ENCODE data around the gene MAIP1.
A peak's percentile ranks its signal among the peaks of the same experiment; 100 is the strongest.
"Not testable (repeated sequence)": the region's sequence is repeated elsewhere in the genome, so short reads cannot be mapped to it uniquely, and the experiment has no call there.

MAIP1 gene

GRCh38 chr2:199955339-199956061, at the start of gene MAIP1, which contains the start of gene TYW5:
MAIP1 (plus strand) TSS chr2:199955582; CDS start chr2:199955799, 217 bp downstream.
TYW5 (minus strand) TSS chr2:199955491; CDS start chr2:199955470, 21 bp downstream.
- peak within 1 kb of the TSS; percentile 93 for H3K27ac Mint-ChIP-seq
- H3K4me3 Mint-ChIP-seq: peak within 1 kb of the TSS; percentile 99
- no peaks in the 10 kb centered on the region for H3K27me3 Mint-ChIP-seq (ENCODE audit: low read depth)
- H3K36me3 Mint-ChIP-seq (ENCODE audit: low read depth): peaks cover 24% of the 10 kb centered on the region
- no peaks in the 10 kb centered on the region for H3K9me3 Mint-ChIP-seq
- DNase-seq (ENCODE audit: low spot score): peak; percentile 77
- H3K4me1 Mint-ChIP-seq (ENCODE audit: low read depth): peaks cover 44% of the 10 kb centered on the region

GRCh38 chr2:199907008-199907714, 48.2 kb upstream of the MAIP1 start:
- Mint-ChIP-seq H3K27me3 (ENCODE audit: low read depth) (peaks cover 22% of the 10 kb centered on the region), H3K4me1 (ENCODE audit: low read depth) (peaks cover 13% of the 10 kb centered on the region), H3K27ac (no peak overlapping the region), H3K36me3 (ENCODE audit: low read depth) (peaks cover 4% of the 10 kb centered on the region), H3K4me3 (no peak overlapping the region), H3K9me3 (no peaks in the 10 kb centered on the region)
- DNase-seq (ENCODE audit: low spot score): no peak

- H3K4me3 Mint-ChIP-seq: peak overlapping the region; percentile 99
- peaks cover 20% of the 10 kb centered on the region for H3K36me3 Mint-ChIP-seq (ENCODE audit: low read depth)
- no peak for DNase-seq (ENCODE audit: low spot score)
- H3K27me3 Mint-ChIP-seq (ENCODE audit: low read depth): peaks cover 5% of the 10 kb centered on the region
- H3K4me1 Mint-ChIP-seq (ENCODE audit: low read depth): peaks cover 31% of the 10 kb centered on the region
- peak overlapping the region; percentile 96 for H3K27ac Mint-ChIP-seq
- no peaks in the 10 kb centered on the region for H3K9me3 Mint-ChIP-seq
Measured at GRCh38 chr2:199910338-199911051, 44.9 kb upstream of the MAIP1 start.

GRCh38 chr2:199911052-199911876, 44.1 kb upstream of the MAIP1 start, which contains the start of gene C2orf69:
C2orf69 (plus strand) TSS chr2:199911293; CDS start chr2:199911439, 146 bp downstream.
- Mint-ChIP-seq H3K27me3 (ENCODE audit: low read depth) (no peaks in the 10 kb centered on the region), H3K9me3 (peaks cover 8% of the 10 kb centered on the region), H3K27ac (peak within 1 kb of the TSS; percentile 96), H3K4me3 (peak within 1 kb of the TSS; percentile 99), H3K36me3 (ENCODE audit: low read depth) (peaks cover 27% of the 10 kb centered on the region), H3K4me1 (ENCODE audit: low read depth) (peaks cover 31% of the 10 kb centered on the region)
- peak; percentile 94 for DNase-seq (ENCODE audit: low spot score)

- Mint-ChIP-seq H3K36me3 (ENCODE audit: low read depth) (peaks cover 33% of the 10 kb centered on the region), H3K4me3 (peak overlapping the region; percentile 99), H3K4me1 (ENCODE audit: low read depth) (peaks cover 31% of the 10 kb centered on the region), H3K27ac (peak overlapping the region; percentile 96), H3K9me3 (peaks cover 13% of the 10 kb centered on the region), H3K27me3 (ENCODE audit: low read depth) (no peaks in the 10 kb centered on the region)
- no peak for DNase-seq (ENCODE audit: low spot score)
Measured at GRCh38 chr2:199911877-199912161, 43.6 kb upstream of the MAIP1 start.

GRCh38 chr2:199912553-199913114, 42.7 kb upstream of the MAIP1 start:
- H3K9me3 Mint-ChIP-seq: peaks cover 18% of the 10 kb centered on the region
- H3K27ac Mint-ChIP-seq: peak overlapping the region; percentile 37
- peaks cover 41% of the 10 kb centered on the region for H3K36me3 Mint-ChIP-seq (ENCODE audit: low read depth)
- H3K4me3 Mint-ChIP-seq: peak overlapping the region; percentile 99
- not testable (repeated sequence) for H3K27me3 Mint-ChIP-seq (ENCODE audit: low read depth); DNase-seq (ENCODE audit: low spot score)
- peaks cover 31% of the 10 kb centered on the region for H3K4me1 Mint-ChIP-seq (ENCODE audit: low read depth)

- Mint-ChIP-seq H3K27me3 (ENCODE audit: low read depth) (no peaks in the 10 kb centered on the region), H3K4me1 (ENCODE audit: low read depth) (peaks cover 35% of the 10 kb centered on the region), H3K27ac (peak overlapping the region; percentile 34), H3K9me3 (peaks cover 20% of the 10 kb centered on the region), H3K36me3 (ENCODE audit: low read depth) (peaks cover 56% of the 10 kb centered on the region), H3K4me3 (peak overlapping the region; percentile 62)
- no peak for DNase-seq (ENCODE audit: low spot score)
Measured at GRCh38 chr2:199914372-199914958, 40.9 kb upstream of the MAIP1 start.

- peaks cover 25% of the 10 kb centered on the region for H3K4me1 Mint-ChIP-seq (ENCODE audit: low read depth)
- peaks cover 20% of the 10 kb centered on the region for H3K9me3 Mint-ChIP-seq
- no peak for DNase-seq (ENCODE audit: low spot score)
- no peak overlapping the region for H3K27ac Mint-ChIP-seq
- peaks cover 62% of the 10 kb centered on the region for H3K36me3 Mint-ChIP-seq (ENCODE audit: low read depth)
- H3K27me3 Mint-ChIP-seq (ENCODE audit: low read depth): no peaks in the 10 kb centered on the region
- H3K4me3 Mint-ChIP-seq: no peak overlapping the region
Measured at GRCh38 chr2:199916980-199917379, 38.4 kb upstream of the MAIP1 start.

GRCh38 chr2:199922856-199923255, 32.5 kb upstream of the MAIP1 start:
- no peak for DNase-seq (ENCODE audit: low spot score)
- H3K4me1 Mint-ChIP-seq (ENCODE audit: low read depth): peaks cover 18% of the 10 kb centered on the region
- no peaks in the 10 kb centered on the region for H3K9me3 Mint-ChIP-seq
- no peaks in the 10 kb centered on the region for H3K27me3 Mint-ChIP-seq (ENCODE audit: low read depth)
- H3K4me3 Mint-ChIP-seq: no peak overlapping the region
- H3K27ac Mint-ChIP-seq: no peak overlapping the region
- peaks cover 47% of the 10 kb centered on the region for H3K36me3 Mint-ChIP-seq (ENCODE audit: low read depth)

- Mint-ChIP-seq H3K9me3 (no peaks in the 10 kb centered on the region), H3K27me3 (ENCODE audit: low read depth) (no peaks in the 10 kb centered on the region), H3K4me1 (ENCODE audit: low read depth) (peaks cover 15% of the 10 kb centered on the region), H3K36me3 (ENCODE audit: low read depth) (peaks cover 45% of the 10 kb centered on the region), H3K4me3 (no peak overlapping the region), H3K27ac (no peak overlapping the region)
- no peak for DNase-seq (ENCODE audit: low spot score)
Measured at GRCh38 chr2:199923924-199924323, 31.5 kb upstream of the MAIP1 start.

GRCh38 chr2:199926806-199927205, 28.6 kb upstream of the MAIP1 start:
- H3K36me3 Mint-ChIP-seq (ENCODE audit: low read depth): peaks cover 49% of the 10 kb centered on the region
- no peaks in the 10 kb centered on the region for H3K9me3 Mint-ChIP-seq
- no peak overlapping the region for H3K4me3 Mint-ChIP-seq
- no peak for DNase-seq (ENCODE audit: low spot score)
- no peaks in the 10 kb centered on the region for H3K27me3 Mint-ChIP-seq (ENCODE audit: low read depth)
- H3K4me1 Mint-ChIP-seq (ENCODE audit: low read depth): peaks cover 12% of the 10 kb centered on the region
- H3K27ac Mint-ChIP-seq: no peak overlapping the region

- H3K4me3 Mint-ChIP-seq: no peak overlapping the region
- H3K27ac Mint-ChIP-seq: no peak overlapping the region
- DNase-seq (ENCODE audit: low spot score): no peak
- H3K36me3 Mint-ChIP-seq (ENCODE audit: low read depth): peaks cover 51% of the 10 kb centered on the region
- no peaks in the 10 kb centered on the region for H3K27me3 Mint-ChIP-seq (ENCODE audit: low read depth)
- no peaks in the 10 kb centered on the region for H3K9me3 Mint-ChIP-seq
- peaks cover 8% of the 10 kb centered on the region for H3K4me1 Mint-ChIP-seq (ENCODE audit: low read depth)
Measured at GRCh38 chr2:199928226-199928625, 27.2 kb upstream of the MAIP1 start.

GRCh38 chr2:199928626-199929025, 26.8 kb upstream of the MAIP1 start:
- Mint-ChIP-seq H3K27me3 (ENCODE audit: low read depth) (no peaks in the 10 kb centered on the region), H3K36me3 (ENCODE audit: low read depth) (peaks cover 53% of the 10 kb centered on the region)

More at GRCh38 chr2:199928626-199929025, 26.8 kb upstream of the MAIP1 start:
- H3K4me3 Mint-ChIP-seq: no peak overlapping the region
- no peak for DNase-seq (ENCODE audit: low spot score)
- peaks cover 7% of the 10 kb centered on the region for H3K4me1 Mint-ChIP-seq (ENCODE audit: low read depth)
- no peaks in the 10 kb centered on the region for H3K9me3 Mint-ChIP-seq
- H3K27ac Mint-ChIP-seq: no peak overlapping the region
